ENCODE data around the gene PPP2CA.
"Not testable (repeated sequence)": the region's sequence is repeated elsewhere in the genome, so short reads cannot be mapped to it uniquely, and the experiment has no call there.

Gene PPP2CA

DNA sequence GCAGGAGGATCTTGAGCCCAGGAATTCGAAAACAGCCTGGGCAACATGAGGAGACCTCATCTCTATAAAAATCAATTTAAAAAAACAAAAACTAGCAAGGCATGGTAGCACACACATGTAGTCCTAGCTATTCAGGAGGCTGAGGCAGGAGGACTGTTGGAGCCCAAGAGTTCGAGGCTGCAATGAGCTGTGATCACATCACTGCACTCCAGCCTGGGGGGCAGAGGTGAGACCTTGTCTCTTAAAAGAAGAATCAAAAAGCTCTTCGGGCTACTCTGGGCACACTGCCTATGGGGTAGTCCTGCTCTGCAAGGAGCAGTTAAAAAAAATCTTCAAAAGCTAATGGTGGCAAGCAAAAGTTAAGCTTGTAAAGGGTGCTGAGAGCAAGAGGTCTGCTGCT lies 72.6 kb downstream of the PPP2CA start:
- Histone ChIP-seq H3K27ac (no peak overlapping the region), H3K4me3 (ENCODE audit: low read depth in 1 of 2, low read length in 1 of 2) (no peak overlapping the region), H3K27me3 (no peaks in the 10 kb centered on the region), H3K9me3 (no peaks in the 10 kb centered on the region), H3K4me1 (ENCODE audit: control insufficient read depth in 1 of 2, insufficient read depth in 1 of 2, low read depth in 1 of 2, low read length in 1 of 2) (peaks cover 20% of the 10 kb centered on the region in 2 experiments), H3K36me3 (peaks cover 84% of the 10 kb centered on the region)
- TF ChIP-seq, protein P1, sequence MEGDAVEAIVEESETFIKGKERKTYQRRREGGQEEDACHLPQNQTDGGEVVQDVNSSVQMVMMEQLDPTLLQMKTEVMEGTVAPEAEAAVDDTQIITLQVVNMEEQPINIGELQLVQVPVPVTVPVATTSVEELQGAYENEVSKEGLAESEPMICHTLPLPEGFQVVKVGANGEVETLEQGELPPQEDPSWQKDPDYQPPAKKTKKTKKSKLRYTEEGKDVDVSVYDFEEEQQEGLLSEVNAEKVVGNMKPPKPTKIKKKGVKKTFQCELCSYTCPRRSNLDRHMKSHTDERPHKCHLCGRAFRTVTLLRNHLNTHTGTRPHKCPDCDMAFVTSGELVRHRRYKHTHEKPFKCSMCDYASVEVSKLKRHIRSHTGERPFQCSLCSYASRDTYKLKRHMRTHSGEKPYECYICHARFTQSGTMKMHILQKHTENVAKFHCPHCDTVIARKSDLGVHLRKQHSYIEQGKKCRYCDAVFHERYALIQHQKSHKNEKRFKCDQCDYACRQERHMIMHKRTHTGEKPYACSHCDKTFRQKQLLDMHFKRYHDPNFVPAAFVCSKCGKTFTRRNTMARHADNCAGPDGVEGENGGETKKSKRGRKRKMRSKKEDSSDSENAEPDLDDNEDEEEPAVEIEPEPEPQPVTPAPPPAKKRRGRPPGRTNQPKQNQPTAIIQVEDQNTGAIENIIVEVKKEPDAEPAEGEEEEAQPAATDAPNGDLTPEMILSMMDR (IDR thresholded peaks at IDR 0.05): no peak

DNA sequence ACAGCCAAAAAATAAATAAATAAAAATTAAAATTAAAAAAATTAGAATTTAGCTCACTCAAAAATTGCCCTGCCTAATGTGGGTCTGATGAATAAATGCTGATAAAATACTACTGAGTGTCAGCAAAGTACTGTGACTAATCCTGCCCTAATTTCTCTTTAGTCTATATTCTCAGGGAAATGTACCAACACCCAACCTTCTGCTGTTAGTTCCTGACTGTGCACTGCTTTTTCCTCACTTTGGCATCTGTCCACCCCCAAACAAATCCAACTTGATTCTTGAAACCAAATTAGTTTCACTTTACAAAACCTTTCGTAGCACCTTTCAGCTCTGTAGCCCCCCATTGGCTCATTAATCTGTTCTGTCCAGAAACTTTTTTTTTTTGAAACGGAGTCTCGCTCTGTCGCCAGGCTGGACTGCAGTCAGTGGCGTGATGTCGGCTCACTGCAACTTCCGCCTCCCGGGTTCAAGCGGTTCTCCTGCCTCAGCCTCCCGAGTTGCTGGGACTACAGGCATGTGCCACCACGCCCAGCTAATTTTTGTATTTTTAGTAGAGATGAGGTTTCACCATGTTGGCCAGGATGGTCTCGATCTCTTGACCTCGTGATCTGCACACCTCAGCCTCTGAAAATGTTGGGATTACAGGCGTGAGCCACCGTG lies 73.6 kb downstream of the PPP2CA start:
- H3K36me3 ChIP-seq: peaks cover 76% of the 10 kb centered on the region
- not testable (repeated sequence) for H3K4me3 ChIP-seq (ENCODE audit: low read depth in 1 of 2, low read length in 1 of 2); H3K27me3 ChIP-seq; H3K9me3 ChIP-seq; H3K27ac ChIP-seq
- H3K4me1 ChIP-seq (ENCODE audit: control insufficient read depth in 1 of 2, insufficient read depth in 1 of 2, low read depth in 1 of 2, low read length in 1 of 2): peaks cover 20% of the 10 kb centered on the region in 2 experiments

DNA sequence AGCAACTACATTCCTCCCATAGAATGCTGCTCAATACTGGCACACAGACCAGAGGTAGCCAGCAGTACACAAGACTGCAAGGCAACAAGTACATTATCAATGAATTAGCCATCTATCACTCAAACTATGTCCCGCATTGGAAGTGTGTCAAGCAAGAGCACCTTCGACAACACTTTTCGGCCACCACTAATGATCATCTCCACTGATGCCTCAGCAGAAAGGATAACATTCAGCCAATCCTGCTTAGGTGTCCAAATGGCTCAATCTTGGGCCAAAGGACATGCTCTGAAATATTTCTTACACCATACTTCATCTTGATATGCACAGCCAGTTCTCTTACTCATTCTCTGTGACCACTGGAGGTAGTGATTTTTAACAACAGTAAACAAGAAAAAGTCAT lies 74.2 kb downstream of the PPP2CA start:
- Histone ChIP-seq H3K36me3 (peaks cover 71% of the 10 kb centered on the region), H3K27ac (no peak overlapping the region), H3K4me3 (ENCODE audit: low read depth in 1 of 2, low read length in 1 of 2) (no peak overlapping the region), H3K27me3 (no peaks in the 10 kb centered on the region), H3K9me3 (no peaks in the 10 kb centered on the region), H3K4me1 (ENCODE audit: control insufficient read depth in 1 of 2, insufficient read depth in 1 of 2, low read depth in 1 of 2, low read length in 1 of 2) (peaks cover 23 to 25% of the 10 kb centered on the region in 2 experiments)
- TF ChIP-seq, protein P1 (IDR thresholded peaks at IDR 0.05): no peak

DNA sequence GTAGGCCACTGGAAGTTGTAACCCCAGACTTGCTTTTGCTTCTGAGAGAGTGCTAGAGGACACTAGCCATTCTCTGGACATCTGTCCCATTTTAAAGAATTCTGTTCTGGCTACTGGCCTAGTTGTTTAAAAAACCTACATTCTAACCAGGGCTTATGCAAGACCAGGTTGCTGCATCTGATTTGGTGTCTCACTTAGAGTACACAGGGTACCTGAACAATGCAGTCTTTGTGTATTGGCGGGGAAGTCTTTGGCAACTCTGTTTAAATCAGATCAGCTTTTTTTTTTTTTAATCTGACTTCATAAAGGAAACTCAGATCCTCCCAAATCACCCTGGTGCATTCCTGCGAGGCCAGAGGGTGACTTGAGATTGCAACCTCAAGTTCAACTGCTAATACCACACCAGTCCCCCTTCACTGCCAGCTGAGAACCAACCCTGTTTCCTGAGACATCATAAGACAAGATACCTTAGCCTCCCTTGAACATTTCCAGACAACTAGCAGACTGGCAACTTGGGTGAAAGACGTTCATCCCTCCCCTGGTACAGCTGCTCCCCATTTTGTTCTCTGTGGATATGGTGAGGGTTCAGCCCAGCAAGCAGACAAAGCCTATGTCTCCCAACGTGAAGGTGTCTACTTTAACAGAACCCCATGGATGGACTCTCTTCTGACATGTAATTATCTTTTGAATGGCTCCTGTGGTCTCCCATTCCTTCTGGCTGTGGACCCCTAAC lies 76.1 kb downstream of the PPP2CA start:
- Histone ChIP-seq H3K27me3 (no peaks in the 10 kb centered on the region), H3K9me3 (no peaks in the 10 kb centered on the region), H3K4me3 (ENCODE audit: low read depth in 1 of 2, low read length in 1 of 2) (no peak overlapping the region), H3K36me3 (peaks cover 52% of the 10 kb centered on the region), H3K27ac (no peak overlapping the region), H3K4me1 (ENCODE audit: control insufficient read depth in 1 of 2, insufficient read depth in 1 of 2, low read depth in 1 of 2, low read length in 1 of 2) (peaks cover 42 to 44% of the 10 kb centered on the region in 2 experiments)
- TF ChIP-seq, protein P1 (IDR thresholded peaks at IDR 0.05): no peak

DNA sequence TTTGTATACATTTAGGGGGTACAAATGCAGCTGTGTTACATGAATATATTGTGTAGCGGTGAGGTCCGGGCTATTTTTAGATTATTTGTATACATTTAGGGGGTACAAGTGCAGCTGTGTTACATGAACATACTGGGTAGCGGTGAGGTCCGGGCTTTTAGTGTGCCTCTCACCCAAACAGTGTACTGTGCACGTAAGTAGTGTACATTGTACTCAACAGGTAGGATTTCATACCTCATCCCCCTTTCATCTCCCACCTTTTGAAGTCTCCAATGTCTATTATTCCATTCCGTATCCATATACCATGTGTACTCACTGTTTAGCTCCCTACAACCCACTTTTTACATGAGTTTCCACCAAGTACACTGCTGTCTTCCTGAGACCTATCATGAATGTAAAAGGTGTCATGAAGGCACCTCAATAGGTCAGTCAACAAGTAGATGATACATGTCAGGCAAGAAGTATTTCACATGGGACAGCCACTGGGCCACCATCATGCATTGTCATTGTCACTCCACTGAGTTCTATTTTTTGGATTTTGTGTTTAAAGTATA lies 76.8 kb downstream of the PPP2CA start:
- Histone ChIP-seq H3K9me3 (no peaks in the 10 kb centered on the region), H3K4me1 (ENCODE audit: control insufficient read depth in 1 of 2, insufficient read depth in 1 of 2, low read depth in 1 of 2, low read length in 1 of 2) (peaks cover 48 to 51% of the 10 kb centered on the region in 2 experiments), H3K27ac (no peak overlapping the region), H3K4me3 (ENCODE audit: low read depth in 1 of 2, low read length in 1 of 2) (no peak overlapping the region), H3K27me3 (no peaks in the 10 kb centered on the region), H3K36me3 (peaks cover 47% of the 10 kb centered on the region)
- TF ChIP-seq, protein P1 (IDR thresholded peaks at IDR 0.05): no peak

DNA sequence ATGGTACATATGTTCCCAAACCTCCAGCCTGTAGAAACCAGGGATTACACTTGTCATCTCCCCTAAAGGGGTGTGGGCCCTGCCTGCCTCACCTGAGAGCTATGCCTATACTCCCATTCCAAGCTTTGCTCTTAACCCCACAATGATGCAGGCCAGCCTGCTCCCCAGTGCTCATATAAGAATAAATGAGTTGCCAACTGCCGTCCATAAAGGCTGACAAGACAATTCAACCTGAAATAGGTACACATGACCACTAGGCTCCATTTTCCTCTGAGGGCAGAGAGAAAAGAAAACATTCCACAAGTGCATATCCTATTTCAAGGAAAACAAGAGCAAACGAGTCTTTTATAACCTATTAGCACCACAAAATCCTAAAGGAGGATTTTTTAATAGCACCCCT lies 77.6 kb downstream of the PPP2CA start:
- H3K4me1 ChIP-seq (ENCODE audit: control insufficient read depth in 1 of 2, insufficient read depth in 1 of 2, low read depth in 1 of 2, low read length in 1 of 2): peaks cover 56 to 58% of the 10 kb centered on the region in 2 experiments
- no peak overlapping the region for H3K27ac ChIP-seq
- no peak overlapping the region for H3K4me3 ChIP-seq (ENCODE audit: low read depth in 1 of 2, low read length in 1 of 2)
- H3K27me3 ChIP-seq: no peaks in the 10 kb centered on the region
- TF ChIP-seq, protein P1 (IDR thresholded peaks at IDR 0.05): no peak
- H3K9me3 ChIP-seq: no peaks in the 10 kb centered on the region
- peaks cover 39% of the 10 kb centered on the region for H3K36me3 ChIP-seq

Measured in neutrophil (primary cell).